T-helper 9 cell (primary cell): ENCODE measurements around the gene AFM.

Source experiments
- DNase-seq: peaks from one replicate; pipeline ENCODE4 v3.0.0-alpha.2; 2020

AFM gene

GRCh38 chr4:73450398-73451004 lies 31.0 kb upstream of the AFM start:
- DNase-seq = no peak

GRCh38 chr4:73451404-73451803 lies 30.1 kb upstream of the AFM start:
- no peak for DNase-seq

GRCh38 chr4:73451981-73452747 lies 29.4 kb upstream of the AFM start:
- no peak for DNase-seq

- no peak for DNase-seq
Measured at GRCh38 chr4:73452953-73453700, 28.4 kb upstream of the AFM start.

- no peak for DNase-seq
Measured at GRCh38 chr4:73453701-73454005, 27.9 kb upstream of the AFM start.

GRCh38 chr4:73454920-73455319 lies 26.6 kb upstream of the AFM start:
- no peak for DNase-seq

- no peak for DNase-seq
Measured at GRCh38 chr4:73456177-73457022, 25.1 kb upstream of the AFM start.

- no peak for DNase-seq
Measured at GRCh38 chr4:73458184-73459047, 23.1 kb upstream of the AFM start.

- no peak for DNase-seq
Measured at GRCh38 chr4:73459048-73459421, 22.5 kb upstream of the AFM start.

- DNase-seq = no peak
Measured at GRCh38 chr4:73460913-73461522, 20.5 kb upstream of the AFM start.

- no peak for DNase-seq
Measured at GRCh38 chr4:73468170-73468569, 13.4 kb upstream of the AFM start.

GRCh38 chr4:73470728-73471127 lies 10.8 kb upstream of the AFM start:
- no peak for DNase-seq

GRCh38 chr4:73477176-73477575 lies 4.4 kb upstream of the AFM start:
- no peak for DNase-seq

GRCh38 chr4:73479323-73479722 lies 2.2 kb upstream of the AFM start:
- no peak for DNase-seq

- DNase-seq = no peak
Measured at GRCh38 chr4:73485085-73485484, 3.5 kb downstream of the AFM start.

- DNase-seq = no peak
Measured at GRCh38 chr4:73485596-73485995, 4.1 kb downstream of the AFM start.

GRCh38 chr4:73486497-73486896 lies 5.0 kb downstream of the AFM start:
- DNase-seq = no peak

GRCh38 chr4:73487233-73487632 lies 5.7 kb downstream of the AFM start:
- DNase-seq = no peak

- DNase-seq = no peak
Measured at GRCh38 chr4:73499996-73500765, 18.6 kb downstream of the AFM start.

- DNase-seq = no peak
Measured at GRCh38 chr4:73501664-73502265, 20.2 kb downstream of the AFM start.

GRCh38 chr4:73505567-73505966 lies 24.0 kb downstream of the AFM start:
- DNase-seq = no peak
